HUES48 (cell line): ENCODE data around the gene DTL.

Source experiments
- H3K27ac ChIP-seq: one replicate; pipeline ENCODE4 v1.7.0; 2013; ENCODE audit warnings: low read depth, low read length, inconsistent platforms
- H3K27me3 ChIP-seq: 2 replicates; pipeline ENCODE4 v1.6.1; 2013; ENCODE audit warnings: mild to moderate bottlenecking, low read length; ENCODE audit not compliant: control insufficient read depth, insufficient read depth
- H3K36me3 ChIP-seq: 2 replicates; pipeline ENCODE4 v1.6.1; 2013; ENCODE audit warnings: low read length; ENCODE audit not compliant: control insufficient read depth, insufficient read depth
- H3K4me1 ChIP-seq: 2 replicates; pipeline ENCODE4 v1.6.1; 2013; ENCODE audit warnings: mild to moderate bottlenecking, low read length; ENCODE audit not compliant: control insufficient read depth, insufficient read depth
- H3K4me3 ChIP-seq: 2 replicates; pipeline ENCODE4 v1.5.1; 2013; ENCODE audit warnings: mild to moderate bottlenecking, low read depth, low read length
- H3K9ac ChIP-seq: 2 replicates; pipeline ENCODE4 v1.6.1; 2013; ENCODE audit warnings: mild to moderate bottlenecking, low read depth, low read length, moderate library complexity
- H3K9me3 ChIP-seq: 2 replicates; pipeline ENCODE4 v1.6.1; 2013; ENCODE audit warnings: low read length; ENCODE audit not compliant: control insufficient read depth, insufficient read depth

The DTL gene

GRCh38 chr1:212132025-212132424, 96.5 kb downstream of the DTL start:
- no peak overlapping the region for H3K4me3 ChIP-seq
- no peaks in the 10 kb centered on the region for H3K27me3 ChIP-seq
- H3K4me1 ChIP-seq, result peaks cover 5% of the 10 kb centered on the region
- no peaks in the 10 kb centered on the region for H3K36me3 ChIP-seq
- no peak overlapping the region for H3K9ac ChIP-seq
- no peaks in the 10 kb centered on the region; the same call in 1 of the 2 replicates for H3K9me3 ChIP-seq
- H3K27ac ChIP-seq, result no peak overlapping the region

- Histone ChIP-seq H3K9ac (no peak overlapping the region), H3K4me1 (no peaks in the 10 kb centered on the region), H3K36me3 (no peaks in the 10 kb centered on the region), H3K27me3 (no peaks in the 10 kb centered on the region), H3K9me3 (no peaks in the 10 kb centered on the region; the same call in 1 of the 2 replicates), H3K4me3 (no peak overlapping the region), H3K27ac (no peak overlapping the region)
Observed at GRCh38 chr1:212133319-212133718, 97.8 kb downstream of the DTL start.

GRCh38 chr1:212135166-212135565, 99.6 kb downstream of the DTL start:
- no peaks in the 10 kb centered on the region for H3K4me1 ChIP-seq
- H3K4me3 ChIP-seq, result no peak overlapping the region
- H3K27me3 ChIP-seq, result no peaks in the 10 kb centered on the region
- H3K9ac ChIP-seq, result no peak overlapping the region
- H3K36me3 ChIP-seq, result no peaks in the 10 kb centered on the region
- H3K27ac ChIP-seq, result no peak overlapping the region
- H3K9me3 ChIP-seq, result no peaks in the 10 kb centered on the region; the same call in 1 of the 2 replicates

GRCh38 chr1:212137854-212138253, 102.3 kb downstream of the DTL start:
- Histone ChIP-seq H3K36me3 (no peaks in the 10 kb centered on the region), H3K4me3 (no peak overlapping the region), H3K9ac (no peak overlapping the region), H3K27ac (no peak overlapping the region), H3K27me3 (no peaks in the 10 kb centered on the region), H3K9me3 (no peaks in the 10 kb centered on the region; the same call in 1 of the 2 replicates), H3K4me1 (no peaks in the 10 kb centered on the region)

- H3K9me3 ChIP-seq, result no peaks in the 10 kb centered on the region; the same call in 1 of the 2 replicates
- H3K4me1 ChIP-seq, result no peaks in the 10 kb centered on the region
- H3K9ac ChIP-seq, result no peak overlapping the region
- H3K27ac ChIP-seq, result no peak overlapping the region
- H3K27me3 ChIP-seq, result no peaks in the 10 kb centered on the region
- no peaks in the 10 kb centered on the region for H3K36me3 ChIP-seq
- H3K4me3 ChIP-seq, result no peak overlapping the region
Observed at GRCh38 chr1:212138457-212138856, 102.9 kb downstream of the DTL start.

DNA sequence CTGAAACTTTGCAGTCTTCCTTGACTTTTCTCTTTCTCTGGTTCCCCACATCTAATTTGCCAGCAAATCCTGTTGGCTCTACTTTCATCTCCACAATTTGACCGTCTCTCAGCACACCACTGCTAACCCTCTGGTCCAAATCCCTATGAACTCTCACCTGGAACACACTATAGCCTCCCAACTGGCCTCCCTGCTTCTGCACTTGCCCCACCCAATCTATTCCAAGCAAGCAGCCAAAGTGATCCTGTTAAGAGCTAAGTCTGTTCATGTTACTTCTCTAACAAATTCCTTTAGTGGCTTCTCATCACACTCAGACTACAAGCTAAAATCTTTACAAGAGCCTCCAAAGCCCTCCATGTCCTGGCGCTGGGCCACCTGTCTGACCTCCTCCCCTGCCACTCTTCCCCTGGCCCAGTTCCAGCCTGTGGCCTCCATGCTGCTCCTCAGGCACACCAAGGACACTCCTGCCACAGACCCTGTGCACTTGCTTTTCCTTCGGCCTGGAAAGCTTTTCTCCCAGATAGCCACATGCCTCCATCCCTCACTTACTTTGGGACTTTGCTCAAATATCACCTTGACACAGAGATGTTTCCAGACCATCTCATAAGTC, 104.1 kb downstream of the DTL start:
- Histone ChIP-seq H3K27ac (no peak overlapping the region), H3K36me3 (no peaks in the 10 kb centered on the region), H3K9me3 (no peaks in the 10 kb centered on the region; the same call in 1 of the 2 replicates), H3K27me3 (no peaks in the 10 kb centered on the region), H3K9ac (no peak overlapping the region), H3K4me1 (no peaks in the 10 kb centered on the region), H3K4me3 (no peak overlapping the region)

GRCh38 chr1:212141404-212141803, 105.9 kb downstream of the DTL start:
- Histone ChIP-seq H3K4me1 (no peaks in the 10 kb centered on the region), H3K27me3 (no peaks in the 10 kb centered on the region), H3K9me3 (no peaks in the 10 kb centered on the region), H3K27ac (no peak overlapping the region), H3K9ac (no peak overlapping the region), H3K4me3 (no peak overlapping the region), H3K36me3 (no peaks in the 10 kb centered on the region)

DNA sequence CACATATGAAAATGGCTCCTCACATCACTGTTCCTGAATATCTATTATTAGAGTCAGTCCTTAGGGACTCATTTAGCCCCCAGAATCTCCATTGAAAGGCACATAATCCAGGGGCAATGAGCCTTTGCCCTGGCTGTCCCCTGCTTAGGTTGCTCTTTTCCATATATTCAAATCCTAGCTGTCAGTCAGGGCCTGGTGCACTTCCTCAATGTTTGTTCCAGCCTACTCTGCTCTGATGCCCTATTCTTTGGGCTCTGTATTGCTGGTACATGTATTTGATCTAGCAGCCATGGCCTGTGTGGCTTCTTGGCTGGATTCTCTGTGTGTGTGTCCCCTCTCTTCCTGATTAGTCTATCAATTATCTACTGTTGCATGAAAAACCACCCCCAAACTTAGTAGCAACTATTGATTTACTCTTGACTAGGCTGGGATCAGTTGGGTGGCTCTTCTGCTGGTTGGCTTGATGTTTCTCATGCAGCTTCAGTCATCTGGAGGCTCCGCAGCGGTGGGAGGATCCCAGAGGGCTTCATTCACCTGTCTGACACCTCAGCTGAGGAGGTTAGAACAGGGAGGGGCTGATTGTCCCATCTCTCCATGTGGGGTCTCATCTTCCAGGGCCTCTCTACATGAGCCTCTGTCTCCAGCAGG, 107.5 kb downstream of the DTL start:
- no peaks in the 10 kb centered on the region for H3K27me3 ChIP-seq
- H3K4me1 ChIP-seq, result peaks cover 4% of the 10 kb centered on the region; the same call in 1 of the 2 replicates
- no peak overlapping the region for H3K9ac ChIP-seq
- H3K27ac ChIP-seq, result no peak overlapping the region
- no peak overlapping the region for H3K4me3 ChIP-seq
- H3K36me3 ChIP-seq, result no peaks in the 10 kb centered on the region
- H3K9me3 ChIP-seq, result no peaks in the 10 kb centered on the region

DNA sequence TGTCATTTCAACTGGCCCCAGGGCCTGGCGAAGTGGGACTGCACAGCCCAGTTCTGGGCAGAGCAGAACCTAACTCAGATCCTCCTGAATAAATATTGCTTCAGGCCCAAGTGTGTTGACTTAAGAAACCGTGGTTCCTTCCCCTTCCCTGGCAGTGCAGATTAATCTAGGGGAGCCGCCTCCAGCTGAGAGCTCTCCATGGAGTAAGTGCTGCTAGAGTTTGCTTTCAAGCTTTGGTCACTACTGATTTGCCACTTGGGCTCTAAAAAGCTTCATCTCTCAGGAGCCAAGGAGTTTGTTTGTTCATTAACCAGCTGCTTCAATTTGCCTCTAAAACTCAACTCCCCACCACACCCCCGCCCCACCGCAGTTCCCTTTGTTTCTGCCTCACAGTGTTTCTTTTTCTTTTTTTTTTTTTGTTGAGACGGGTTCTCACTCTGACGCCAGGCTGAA, 112.1 kb downstream of the DTL start:
- Histone ChIP-seq H3K27ac (peak overlapping the region; percentile 27), H3K9ac (no peak overlapping the region), H3K27me3 (no peaks in the 10 kb centered on the region)

GRCh38 chr1:212149566-212149965, 114.0 kb downstream of the DTL start:
- Histone ChIP-seq H3K4me1 (peaks cover 4% of the 10 kb centered on the region; the same call in 1 of the 2 replicates), H3K4me3 (no peak overlapping the region), H3K9ac (no peak overlapping the region), H3K36me3 (no peaks in the 10 kb centered on the region), H3K27ac (no peak overlapping the region), H3K9me3 (no peaks in the 10 kb centered on the region), H3K27me3 (no peaks in the 10 kb centered on the region)

More for the DNA sequence above, 112.1 kb downstream of the DTL start:
- H3K4me3 ChIP-seq, result no peak overlapping the region
- H3K4me1 ChIP-seq, result peaks cover 4% of the 10 kb centered on the region; the same call in 1 of the 2 replicates
- H3K9me3 ChIP-seq, result no peaks in the 10 kb centered on the region
- no peaks in the 10 kb centered on the region for H3K36me3 ChIP-seq

DNA sequence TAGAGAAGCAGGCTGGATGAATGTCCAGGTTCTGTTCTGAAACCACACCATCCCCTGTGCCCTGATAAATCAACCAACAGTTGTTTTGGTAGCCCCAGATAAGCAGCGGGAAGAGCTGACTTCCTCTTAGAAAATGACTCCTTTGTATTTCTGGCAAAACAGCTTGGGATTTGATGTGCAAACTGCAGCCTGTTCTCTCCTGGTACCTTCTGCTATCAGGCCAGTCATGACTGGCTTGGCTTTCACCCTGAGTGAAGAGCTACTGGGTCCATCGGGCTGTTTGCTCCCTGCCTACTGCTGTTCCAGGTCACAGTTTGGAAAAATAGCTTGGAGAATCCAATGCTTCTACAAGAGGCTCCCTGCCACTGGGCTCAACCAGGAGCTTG, 116.8 kb downstream of the DTL start:
- Histone ChIP-seq H3K27ac (no peak overlapping the region), H3K9me3 (no peaks in the 10 kb centered on the region), H3K9ac (no peak overlapping the region), H3K4me1 (peaks cover 4% of the 10 kb centered on the region; the same call in 1 of the 2 replicates), H3K4me3 (no peak overlapping the region), H3K36me3 (no peaks in the 10 kb centered on the region), H3K27me3 (no peaks in the 10 kb centered on the region)
